HL-60 (cell line): ENCODE results near the gene RPS19.

Experiments
- DNase-seq, 2 experiments: peaks; one replicate each; pipeline ENCODE4 v3.0.0-alpha.2; 2010 to 2020; ENCODE audit warnings: low read depth in 1 of 2, low spot score in 1 of 2
- H3K27ac ChIP-seq: fragments of 250-450 bp; sonication (Bioruptor Pico); replicated peaks from 2 replicates; pipeline ENCODE4 v1.5.1; 2020; ENCODE audit warnings: mild to moderate bottlenecking, moderate library complexity
- H3K27me3 ChIP-seq: fragments of 250-450 bp; sonication (Bioruptor Pico); 2 replicates; pipeline ENCODE4 v1.5.1; 2021; ENCODE audit warnings: mild to moderate bottlenecking, moderate library complexity; ENCODE audit not compliant: insufficient read depth, poor library complexity, severe bottlenecking
- H3K4me3 ChIP-seq: replicated peaks from 2 replicates; pipeline ENCODE4 v1.5.1; 2011; ENCODE audit warnings: mild to moderate bottlenecking, control low read depth, low read length; ENCODE audit not compliant: insufficient read depth
- GABPA ChIP-seq: IDR thresholded peaks from 2 replicates; pipeline ENCODE4 v1.6.1; 2012; ENCODE audit warnings: low read depth
- POLR2AphosphoS5 ChIP-seq: IDR thresholded peaks from 2 replicates; pipeline ENCODE4 v1.6.1; 2012; ENCODE audit warnings: low read depth
- SPI1 ChIP-seq: IDR thresholded peaks from 2 replicates; pipeline ENCODE4 v1.6.1; 2012; ENCODE audit warnings: low read depth, mild to moderate bottlenecking, borderline replicate concordance
- TF ChIP-seq, protein P1 (sequence below): IDR thresholded peaks from one replicate; pipeline ENCODE4 v1.5.1; 2011; ENCODE audit warnings: low read length, control low read depth, inconsistent platforms; ENCODE audit not compliant: insufficient read depth
- TF ChIP-seq, protein P2 (sequence below): IDR thresholded peaks from 2 replicates; pipeline ENCODE4 v1.6.1; 2012; ENCODE audit warnings: low read depth; ENCODE audit not compliant: insufficient replicate concordance

The RPS19 gene

DNA sequence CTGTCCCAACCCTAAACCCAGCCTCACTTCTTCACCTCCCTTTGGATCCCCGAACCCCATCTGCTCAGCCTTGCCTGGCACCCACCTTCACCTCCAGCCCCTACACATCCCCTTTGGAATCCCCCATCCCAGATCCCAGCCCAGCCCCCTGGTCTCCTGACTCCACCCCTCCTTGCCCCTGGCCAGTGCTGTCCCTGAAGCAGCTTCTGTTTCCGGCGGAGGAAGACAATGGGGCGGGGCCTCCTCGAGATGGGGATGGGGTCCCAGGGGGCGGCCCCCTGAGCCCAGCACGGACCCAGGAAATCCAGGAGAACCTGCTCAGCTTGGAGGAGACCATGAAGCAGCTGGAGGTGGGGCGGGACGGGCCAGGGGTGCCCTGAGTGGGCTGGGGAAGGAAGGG is 46.2 kb downstream of the RPS19 start:
- DNase-seq = no peak
- Histone ChIP-seq H3K27me3 (peaks cover 3% of the 10 kb centered on the region), H3K27ac (no peak overlapping the region), H3K4me3 (no peak overlapping the region)
- TF ChIP-seq, protein P1, sequence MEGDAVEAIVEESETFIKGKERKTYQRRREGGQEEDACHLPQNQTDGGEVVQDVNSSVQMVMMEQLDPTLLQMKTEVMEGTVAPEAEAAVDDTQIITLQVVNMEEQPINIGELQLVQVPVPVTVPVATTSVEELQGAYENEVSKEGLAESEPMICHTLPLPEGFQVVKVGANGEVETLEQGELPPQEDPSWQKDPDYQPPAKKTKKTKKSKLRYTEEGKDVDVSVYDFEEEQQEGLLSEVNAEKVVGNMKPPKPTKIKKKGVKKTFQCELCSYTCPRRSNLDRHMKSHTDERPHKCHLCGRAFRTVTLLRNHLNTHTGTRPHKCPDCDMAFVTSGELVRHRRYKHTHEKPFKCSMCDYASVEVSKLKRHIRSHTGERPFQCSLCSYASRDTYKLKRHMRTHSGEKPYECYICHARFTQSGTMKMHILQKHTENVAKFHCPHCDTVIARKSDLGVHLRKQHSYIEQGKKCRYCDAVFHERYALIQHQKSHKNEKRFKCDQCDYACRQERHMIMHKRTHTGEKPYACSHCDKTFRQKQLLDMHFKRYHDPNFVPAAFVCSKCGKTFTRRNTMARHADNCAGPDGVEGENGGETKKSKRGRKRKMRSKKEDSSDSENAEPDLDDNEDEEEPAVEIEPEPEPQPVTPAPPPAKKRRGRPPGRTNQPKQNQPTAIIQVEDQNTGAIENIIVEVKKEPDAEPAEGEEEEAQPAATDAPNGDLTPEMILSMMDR = no peak
- TF ChIP-seq SPI1 = no peak

DNA sequence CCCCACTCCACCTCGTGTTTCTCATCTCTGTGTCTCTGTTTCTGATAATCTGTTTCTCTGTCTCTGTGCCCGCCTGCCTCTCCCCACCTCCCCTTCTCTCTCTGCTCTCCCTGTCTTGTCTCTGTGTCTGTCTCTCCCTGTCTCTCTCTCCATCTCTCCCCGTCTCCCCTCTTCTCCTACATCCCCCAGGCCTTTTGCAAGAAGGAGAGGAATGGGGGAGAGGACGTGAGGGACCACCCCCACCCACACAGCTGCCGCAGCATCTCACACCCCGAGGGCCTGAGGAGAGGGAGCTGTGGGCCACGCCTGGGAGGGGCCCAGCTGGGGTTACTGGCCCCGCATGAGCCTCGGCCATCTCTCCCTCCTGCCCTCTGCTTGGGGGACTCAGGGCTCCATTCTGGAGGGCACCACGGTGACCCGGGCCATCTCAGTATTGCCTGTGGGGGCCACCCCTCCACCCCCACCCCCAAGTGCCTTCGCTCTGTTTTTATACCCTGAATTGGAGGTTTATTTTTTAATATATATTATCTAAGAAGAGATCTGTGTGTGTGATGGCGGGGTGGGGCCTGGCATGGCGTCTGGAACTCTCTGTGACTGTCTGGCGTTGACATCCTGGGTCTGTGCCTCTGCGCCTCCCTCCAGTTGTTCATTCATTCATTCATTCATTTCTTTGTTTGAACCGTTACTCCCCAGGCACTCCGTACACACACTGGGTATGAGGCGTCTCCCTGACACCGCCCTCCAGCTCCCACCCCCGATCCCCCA is 47.0 kb downstream of the RPS19 start:
- Histone ChIP-seq H3K27ac (no peak overlapping the region), H3K4me3 (no peak overlapping the region), H3K27me3 (peaks cover 11% of the 10 kb centered on the region)
- DNase-seq = no peak
- TF ChIP-seq POLR2AphosphoS5 = 0 out of 2 replicates have a peak, but pooled peaks have one; percentile 20
- TF ChIP-seq, protein P2, sequence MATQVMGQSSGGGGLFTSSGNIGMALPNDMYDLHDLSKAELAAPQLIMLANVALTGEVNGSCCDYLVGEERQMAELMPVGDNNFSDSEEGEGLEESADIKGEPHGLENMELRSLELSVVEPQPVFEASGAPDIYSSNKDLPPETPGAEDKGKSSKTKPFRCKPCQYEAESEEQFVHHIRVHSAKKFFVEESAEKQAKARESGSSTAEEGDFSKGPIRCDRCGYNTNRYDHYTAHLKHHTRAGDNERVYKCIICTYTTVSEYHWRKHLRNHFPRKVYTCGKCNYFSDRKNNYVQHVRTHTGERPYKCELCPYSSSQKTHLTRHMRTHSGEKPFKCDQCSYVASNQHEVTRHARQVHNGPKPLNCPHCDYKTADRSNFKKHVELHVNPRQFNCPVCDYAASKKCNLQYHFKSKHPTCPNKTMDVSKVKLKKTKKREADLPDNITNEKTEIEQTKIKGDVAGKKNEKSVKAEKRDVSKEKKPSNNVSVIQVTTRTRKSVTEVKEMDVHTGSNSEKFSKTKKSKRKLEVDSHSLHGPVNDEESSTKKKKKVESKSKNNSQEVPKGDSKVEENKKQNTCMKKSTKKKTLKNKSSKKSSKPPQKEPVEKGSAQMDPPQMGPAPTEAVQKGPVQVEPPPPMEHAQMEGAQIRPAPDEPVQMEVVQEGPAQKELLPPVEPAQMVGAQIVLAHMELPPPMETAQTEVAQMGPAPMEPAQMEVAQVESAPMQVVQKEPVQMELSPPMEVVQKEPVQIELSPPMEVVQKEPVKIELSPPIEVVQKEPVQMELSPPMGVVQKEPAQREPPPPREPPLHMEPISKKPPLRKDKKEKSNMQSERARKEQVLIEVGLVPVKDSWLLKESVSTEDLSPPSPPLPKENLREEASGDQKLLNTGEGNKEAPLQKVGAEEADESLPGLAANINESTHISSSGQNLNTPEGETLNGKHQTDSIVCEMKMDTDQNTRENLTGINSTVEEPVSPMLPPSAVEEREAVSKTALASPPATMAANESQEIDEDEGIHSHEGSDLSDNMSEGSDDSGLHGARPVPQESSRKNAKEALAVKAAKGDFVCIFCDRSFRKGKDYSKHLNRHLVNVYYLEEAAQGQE = no peak
- TF ChIP-seq GABPA = no peak

GRCh38 chr19:41907994-41908615 is 48.0 kb downstream of the RPS19 start:
- no peak overlapping the region for H3K27ac ChIP-seq
- DNase-seq = no peak
- H3K4me3 ChIP-seq = no peak overlapping the region
- H3K27me3 ChIP-seq = peaks cover 18% of the 10 kb centered on the region
- TF ChIP-seq SPI1 = no peak
- TF ChIP-seq GABPA = no peak
- TF ChIP-seq, protein P2 = no peak
- no peak for TF ChIP-seq POLR2AphosphoS5

DNA sequence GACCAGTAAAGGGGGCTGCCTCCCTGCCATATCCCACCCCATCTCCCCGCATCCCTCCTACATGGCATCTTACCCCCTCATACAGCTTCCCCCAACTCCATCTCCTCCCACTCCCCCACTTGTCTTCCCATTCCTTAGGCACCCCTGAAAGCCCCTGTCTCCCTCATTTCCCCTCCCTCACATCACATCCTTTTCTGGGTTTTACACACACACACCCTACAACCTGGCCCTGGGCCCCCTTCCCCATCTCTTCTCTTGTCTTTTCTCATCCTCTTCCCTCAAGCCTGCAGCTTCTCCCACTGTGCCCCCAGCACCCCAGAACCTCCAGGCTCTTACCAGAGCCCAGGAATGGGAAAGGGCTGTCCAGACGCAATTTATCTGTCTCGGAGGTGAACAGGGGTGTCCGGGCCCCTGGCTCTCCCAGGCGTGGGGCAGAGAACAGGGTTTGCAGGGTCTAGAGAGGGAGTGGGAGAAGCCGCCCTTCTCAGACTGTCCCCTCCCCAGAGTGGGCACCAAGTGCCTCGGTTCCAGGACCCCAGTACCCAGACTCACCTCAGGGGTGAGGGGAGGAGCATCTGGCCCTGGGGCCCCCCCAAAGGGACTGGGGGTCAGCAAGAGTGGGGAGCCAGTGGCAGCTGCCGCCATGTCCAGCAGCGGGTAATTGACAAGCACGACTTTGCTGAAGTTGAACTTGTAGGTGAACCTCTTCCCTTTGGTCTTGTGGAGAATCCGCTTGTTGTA is 48.8 kb downstream of the RPS19 start:
- Histone ChIP-seq H3K4me3 (no peak overlapping the region), H3K27ac (no peak overlapping the region), H3K27me3 (peaks cover 24% of the 10 kb centered on the region)
- no peak for DNase-seq
- TF ChIP-seq GABPA (no peak), SPI1 (no peak), POLR2AphosphoS5 (no peak; the same call in 1 of the 2 replicates)
- TF ChIP-seq, protein P1 = no peak
- TF ChIP-seq, protein P2 = no peak
